HG02884 (cell line): ENCODE results near the gene COX10.
"Not testable (repeated sequence)": the region's sequence is repeated elsewhere in the genome, so short reads cannot be mapped to it uniquely, and the experiment has no call there.

Source experiments
- ATAC-seq: cut with Tn5 transposase; IDR thresholded peaks from one replicate; pipeline ENCODE4 v1.9.1; 2021; ENCODE audit warnings: mild to moderate bottlenecking, moderate library complexity; ENCODE audit not compliant: unreplicated experiment

COX10 gene

GRCh38 chr17:14239271-14239670 lies 170.0 kb downstream of the COX10 start:
- ATAC-seq, result not testable (repeated sequence)

GRCh38 chr17:14245002-14245401 lies 175.7 kb downstream of the COX10 start:
- ATAC-seq, result no peak

- no peak for ATAC-seq
Measured at GRCh38 chr17:14245629-14246028, 176.3 kb downstream of the COX10 start.
